Progenitor cell of endocrine pancreas (in vitro differentiated cells): ENCODE measurements around the gene IFI30. TPM values are rescaled to one million over a fixed set of nuclear protein-coding genes. Genes with fewer than 3 reads are reported as not detected.

Experiments
- DNase-seq: peaks from one replicate; pipeline ENCODE4 v3.0.0; 2021; ENCODE audit warnings: low spot score; ENCODE audit not compliant: unreplicated experiment
- H3K27ac Mint-ChIP-seq: 2 replicates; pipeline ENCODE4 v1.8.0; 2021; ENCODE audit warnings: mild to moderate bottlenecking, moderate library complexity, mixed read lengths
- H3K27me3 Mint-ChIP-seq: 2 replicates; pipeline ENCODE4 v1.8.0; 2021; ENCODE audit warnings: mixed read lengths
- H3K36me3 Mint-ChIP-seq: 2 replicates; pipeline ENCODE4 v1.8.0; 2022; ENCODE audit warnings: mixed read lengths; ENCODE audit not compliant: insufficient read depth
- H3K4me1 Mint-ChIP-seq: 2 replicates; pipeline ENCODE4 v1.8.0; 2021; ENCODE audit warnings: low read depth, mixed read lengths
- H3K4me3 Mint-ChIP-seq: 2 replicates; pipeline ENCODE4 v1.8.0; 2021; ENCODE audit warnings: low read depth, mild to moderate bottlenecking, moderate library complexity, mixed read lengths
- H3K9me3 Mint-ChIP-seq: 2 replicates; pipeline ENCODE4 v1.8.0; 2021; ENCODE audit warnings: low read depth, mixed read lengths
- CTCF ChIP-seq: fragments of 200-600 bp; sonication (generic); IDR thresholded peaks from one replicate; pipeline ENCODE4 v1.5.0; 2021; ENCODE audit warnings: antibody characterized with exemption, mild to moderate bottlenecking; ENCODE audit not compliant: unreplicated experiment
- total RNA-seq: library from RNA; stranded (reverse); gene quantifications from 2 replicates; pipeline ENCODE4 v1.2.1, GENCODE V29; 2021

IFI30 gene
- total RNA-seq, 1 donor from 2014 or later = not detected

- H3K27me3 Mint-ChIP-seq = peaks cover 56% of the 10 kb centered on the region
- peaks cover 3% of the 10 kb centered on the region for H3K4me1 Mint-ChIP-seq
- peak; percentile 96 for DNase-seq
- no peak for TF ChIP-seq CTCF
- no peaks in the 10 kb centered on the region for H3K36me3 Mint-ChIP-seq
- peak overlapping the region; percentile 75 for H3K4me3 Mint-ChIP-seq
- H3K9me3 Mint-ChIP-seq = no peaks in the 10 kb centered on the region
- H3K27ac Mint-ChIP-seq = peak overlapping the region; percentile 73
Observed at GRCh38 chr19:18224525-18225354, 51.1 kb downstream of the IFI30 start.

- DNase-seq = no peak
- no peak overlapping the region for H3K27ac Mint-ChIP-seq
- no peaks in the 10 kb centered on the region for H3K9me3 Mint-ChIP-seq
- no peaks in the 10 kb centered on the region for H3K36me3 Mint-ChIP-seq
- peaks cover 3% of the 10 kb centered on the region for H3K4me1 Mint-ChIP-seq
- no peak overlapping the region for H3K4me3 Mint-ChIP-seq
- no peak for TF ChIP-seq CTCF
- H3K27me3 Mint-ChIP-seq = peaks cover 54% of the 10 kb centered on the region
Observed at GRCh38 chr19:18225355-18225701, 51.7 kb downstream of the IFI30 start.

GRCh38 chr19:18225702-18226468, 52.3 kb downstream of the IFI30 start, which contains the start of gene PDE4C:
Gene PDE4C (minus strand): TSS chr19:18226438. CDS start chr19:18226415, 23 bp downstream.
- Mint-ChIP-seq H3K27me3 (peaks cover 55% of the 10 kb centered on the region), H3K9me3 (no peaks in the 10 kb centered on the region), H3K36me3 (no peaks in the 10 kb centered on the region), H3K4me3 (no peak within 1 kb of the TSS), H3K27ac (peak within 1 kb of the TSS; percentile 33), H3K4me1 (peaks cover 3% of the 10 kb centered on the region)
- TF ChIP-seq CTCF = no peak
- DNase-seq = no peak

GRCh38 chr19:18226956-18227780, 53.6 kb downstream of the IFI30 start:
- Mint-ChIP-seq H3K27me3 (peaks cover 52% of the 10 kb centered on the region), H3K36me3 (no peaks in the 10 kb centered on the region), H3K27ac (peak overlapping the region; percentile 33), H3K4me1 (peaks cover 3% of the 10 kb centered on the region), H3K9me3 (no peaks in the 10 kb centered on the region), H3K4me3 (no peak overlapping the region)
- DNase-seq = no peak
- no peak for TF ChIP-seq CTCF

Other genes starting within 250 kb of the IFI30 start
- gene CCDC124, start 240.8 kb upstream of the IFI30 start, total RNA-seq = 80.2 and 84.3 TPM in 2 replicates
- 19.6 and 20.3 TPM in 2 replicates for gene KCNN1, start 206.7 kb upstream of the IFI30 start, total RNA-seq
- 3.3 and 4.3 TPM in 2 replicates for gene ARRDC2, start 165.6 kb upstream of the IFI30 start, total RNA-seq
- not detected in 2 replicates for gene IL12RB1, start 86.9 kb upstream of the IFI30 start, total RNA-seq
- gene MAST3, start 76.0 kb upstream of the IFI30 start, total RNA-seq = 10.7 and 11.1 TPM in 2 replicates
- 58.9 and 61.2 TPM in 2 replicates for gene PIK3R2, start 20.6 kb upstream of the IFI30 start, total RNA-seq
- 10.6 and 11.5 TPM in 2 replicates for gene MPV17L2, start 19.4 kb downstream of the IFI30 start, total RNA-seq
- gene RAB3A, start 30.2 kb downstream of the IFI30 start, total RNA-seq = 3.3 and 5.1 TPM in 2 replicates
- 0.53 and 1.6 TPM in 2 replicates for gene PDE4C, start 52.6 kb downstream of the IFI30 start, total RNA-seq
- 10.5 and 10.9 TPM in 2 replicates for gene IQCN, start 100.6 kb downstream of the IFI30 start, total RNA-seq
- 158 and 168 TPM in 2 replicates for gene JUND, start 107.8 kb downstream of the IFI30 start, total RNA-seq
- 150 and 154 TPM in 2 replicates for gene LSM4, start 149.3 kb downstream of the IFI30 start, total RNA-seq
- gene PGPEP1, start 166.8 kb downstream of the IFI30 start, total RNA-seq = 43.5 and 51.3 TPM in 2 replicates
- gene GDF15, start 212.3 kb downstream of the IFI30 start, total RNA-seq = 10.5 and 14.4 TPM in 2 replicates
- not detected in 2 replicates for gene LRRC25, start 223.8 kb downstream of the IFI30 start, total RNA-seq
- 57.7 and 61.8 TPM in 2 replicates for gene SSBP4, start 245.6 kb downstream of the IFI30 start, total RNA-seq